Astrocyte of the spinal cord (primary cell): ENCODE data around the gene PRMT3.

Experiments used
- DNase-seq: peaks from one replicate; pipeline ENCODE4 v3.0.0; 2011; ENCODE audit warnings: low read depth, low spot score
- H3K4me3 ChIP-seq: 2 replicates; pipeline ENCODE4 v1.5.1; 2011; ENCODE audit warnings: low read depth, mild to moderate bottlenecking, low read length, moderate library complexity
- in situ Hi-C: cut with HindIII; loops from 2 replicates; pipeline ENCODE4 v1.10.0; 2017; ENCODE audit warnings: low sequenced_read_pairs
- TF ChIP-seq, protein P1 (sequence below): IDR thresholded peaks from 2 replicates; pipeline ENCODE4 v1.5.1; 2012; ENCODE audit warnings: low read depth, mild to moderate bottlenecking, low read length, inconsistent platforms

The PRMT3 gene

DNA sequence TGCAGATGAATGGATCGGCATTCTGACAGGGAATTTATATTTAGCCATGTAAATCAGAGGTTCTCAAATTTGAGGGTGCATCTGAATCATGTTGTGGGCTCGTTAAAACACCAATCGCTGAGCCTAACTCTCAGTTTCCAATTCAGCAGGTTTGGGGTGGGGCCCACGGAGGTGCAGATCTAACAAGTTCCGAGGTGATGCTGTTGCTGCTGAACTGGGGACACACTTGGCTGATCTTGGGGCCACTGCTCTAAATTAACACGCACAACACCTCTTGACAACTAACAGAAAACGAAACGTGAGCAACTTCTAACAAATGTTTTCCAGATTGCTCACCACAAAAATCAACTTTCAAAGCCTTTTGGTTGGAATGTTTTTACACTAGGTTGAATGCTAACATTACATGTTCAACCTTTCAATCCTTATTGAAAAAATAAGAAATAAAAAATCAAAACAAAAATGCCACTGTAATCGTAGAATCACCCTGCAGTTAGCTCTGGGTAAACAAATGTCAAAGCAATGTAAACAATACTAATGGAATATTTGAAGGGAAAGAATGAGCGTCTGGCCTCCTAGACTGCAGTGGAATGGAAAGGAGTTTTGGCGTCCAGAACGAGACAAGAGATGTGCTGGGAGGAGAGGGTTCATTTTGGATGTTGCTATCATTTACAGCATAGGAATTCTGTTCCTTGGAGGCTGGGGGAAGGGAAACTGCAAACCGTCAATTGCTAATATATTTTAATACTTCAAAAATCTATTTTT lies 143.6 kb downstream of the PRMT3 start:
- no peak overlapping the region for H3K4me3 ChIP-seq
- in situ Hi-C loops: no loop called here
- TF ChIP-seq, protein P1, sequence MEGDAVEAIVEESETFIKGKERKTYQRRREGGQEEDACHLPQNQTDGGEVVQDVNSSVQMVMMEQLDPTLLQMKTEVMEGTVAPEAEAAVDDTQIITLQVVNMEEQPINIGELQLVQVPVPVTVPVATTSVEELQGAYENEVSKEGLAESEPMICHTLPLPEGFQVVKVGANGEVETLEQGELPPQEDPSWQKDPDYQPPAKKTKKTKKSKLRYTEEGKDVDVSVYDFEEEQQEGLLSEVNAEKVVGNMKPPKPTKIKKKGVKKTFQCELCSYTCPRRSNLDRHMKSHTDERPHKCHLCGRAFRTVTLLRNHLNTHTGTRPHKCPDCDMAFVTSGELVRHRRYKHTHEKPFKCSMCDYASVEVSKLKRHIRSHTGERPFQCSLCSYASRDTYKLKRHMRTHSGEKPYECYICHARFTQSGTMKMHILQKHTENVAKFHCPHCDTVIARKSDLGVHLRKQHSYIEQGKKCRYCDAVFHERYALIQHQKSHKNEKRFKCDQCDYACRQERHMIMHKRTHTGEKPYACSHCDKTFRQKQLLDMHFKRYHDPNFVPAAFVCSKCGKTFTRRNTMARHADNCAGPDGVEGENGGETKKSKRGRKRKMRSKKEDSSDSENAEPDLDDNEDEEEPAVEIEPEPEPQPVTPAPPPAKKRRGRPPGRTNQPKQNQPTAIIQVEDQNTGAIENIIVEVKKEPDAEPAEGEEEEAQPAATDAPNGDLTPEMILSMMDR: no peak
- DNase-seq: no peak

DNA sequence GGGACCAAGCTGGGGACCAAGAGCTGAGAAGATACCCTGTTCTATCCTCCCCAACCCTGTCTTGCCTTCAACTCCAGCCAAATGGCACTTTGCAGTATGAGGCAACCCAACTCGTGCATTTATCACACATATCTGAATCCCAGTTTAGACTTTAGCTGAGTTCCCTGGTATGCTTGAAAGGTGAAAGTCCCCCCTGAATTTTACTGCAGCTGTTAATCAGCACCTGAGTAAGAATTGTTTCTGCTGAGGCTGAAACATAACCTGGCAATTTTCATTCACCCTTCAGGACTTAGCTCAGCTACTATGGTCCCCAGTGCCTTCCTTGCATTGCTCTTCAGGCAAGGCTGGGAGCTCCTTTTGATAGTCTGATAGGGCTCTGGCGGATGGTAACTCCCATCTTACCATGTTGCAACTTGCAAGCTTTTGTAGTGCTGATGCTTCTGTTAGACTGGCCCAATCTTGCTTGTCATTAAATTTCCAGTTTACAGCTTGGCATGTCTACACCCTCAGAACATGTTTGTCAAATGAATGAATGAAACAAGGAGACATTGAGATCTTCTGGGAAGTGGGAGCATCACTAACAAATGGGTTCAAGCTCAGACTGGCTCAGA lies 147.9 kb downstream of the PRMT3 start:
- DNase-seq: no peak

DNA sequence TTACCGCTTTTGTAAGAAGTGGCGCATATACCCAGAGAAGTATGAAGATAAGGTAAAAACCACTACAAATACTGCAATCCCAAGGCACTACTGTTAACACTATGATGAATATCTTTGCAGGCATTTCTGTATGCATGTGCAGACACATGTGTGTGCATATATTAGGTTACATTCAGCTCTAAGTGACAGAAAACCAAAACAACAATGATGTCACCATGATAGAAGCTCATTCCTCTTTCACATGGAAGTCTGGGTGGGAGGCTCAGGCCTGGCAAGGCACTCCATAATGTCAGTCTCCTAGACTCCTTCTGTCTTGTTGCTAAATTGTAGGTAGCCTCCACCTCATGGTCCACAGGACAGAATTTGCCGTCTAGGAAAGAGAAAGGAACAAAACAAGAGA lies 148.8 kb downstream of the PRMT3 start:
- TF ChIP-seq, protein P1: no peak

More for the DNA sequence above, 147.9 kb downstream of the PRMT3 start:
- no peak overlapping the region for H3K4me3 ChIP-seq
- TF ChIP-seq, protein P1: no peak
- in situ Hi-C loops: no loop called here

DNA sequence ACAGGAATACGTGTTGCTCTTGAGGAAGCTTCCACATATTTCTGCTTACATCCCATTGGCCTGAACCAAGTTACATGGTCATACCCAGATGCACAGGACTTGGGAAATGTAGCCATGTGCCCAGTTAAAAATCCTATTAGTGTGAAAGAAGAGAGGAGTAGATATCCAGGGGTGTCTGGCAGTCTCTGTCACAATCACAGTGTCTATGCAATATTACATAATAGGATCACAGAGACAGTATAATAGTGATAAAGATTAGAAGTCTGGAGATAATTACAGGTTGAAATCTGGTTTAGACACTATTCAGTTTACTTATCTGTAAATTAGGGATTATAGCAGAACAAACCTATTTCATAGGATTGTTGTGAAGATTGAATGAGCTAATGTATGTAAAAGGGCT lies 149.3 kb downstream of the PRMT3 start:
- no peak for DNase-seq
- in situ Hi-C loops: no loop called here
- TF ChIP-seq, protein P1: no peak
- H3K4me3 ChIP-seq: no peak overlapping the region

More for the DNA sequence above, 148.8 kb downstream of the PRMT3 start:
- H3K4me3 ChIP-seq: no peak overlapping the region
- in situ Hi-C loops: no loop called here
- no peak for DNase-seq

- in situ Hi-C loops: no loop called here
- no peak for DNase-seq
- H3K4me3 ChIP-seq: no peak overlapping the region
- TF ChIP-seq, protein P1: no peak
These were observed 154.0 kb downstream of the PRMT3 start for GRCh38 chr11:20541503-20541902.

- DNase-seq: no peak
- in situ Hi-C loops: no loop called here
- H3K4me3 ChIP-seq: no peak overlapping the region
- TF ChIP-seq, protein P1: no peak
These were observed 157.2 kb downstream of the PRMT3 start for GRCh38 chr11:20544603-20545237.
